ENCODE measurements around the gene GTSE1.

The GTSE1 gene

GRCh38 chr22:46330426-46330825 lies 33.8 kb downstream of the GTSE1 start:
- Histone ChIP-seq H3K14ac (ENCODE audit: low read length in 2 of 2) (no peak overlapping the region), H3K4ac (ENCODE audit: low read depth in 1 of 2, low read length in 2 of 2) (no peak overlapping the region), H3K9ac (ENCODE audit: low read length) (no peak overlapping the region), H2BK5ac (ENCODE audit: low read depth, low read length, poor library complexity, severe bottlenecking) (no peak overlapping the region), H2BK15ac (ENCODE audit: low read depth, poor library complexity, severe bottlenecking) (no peak overlapping the region), H3K79me1 (replicated peaks; ENCODE audit: low read length, poor library complexity, severe bottlenecking) (peaks cover 14% of the 10 kb centered on the region), H4K8ac (ENCODE audit: low read length) (no peak overlapping the region), H2AFZ (ENCODE audit: low read depth, low read length) (no peak overlapping the region), H2BK120ac (ENCODE audit: low read depth, low read length) (no peak overlapping the region), H4K91ac (ENCODE audit: low read length) (no peak overlapping the region), H3K23ac (ENCODE audit: low read length in 2 of 2) (no peak overlapping the region), H3K27me3 (ENCODE audit: control insufficient read depth in 1 of 2, insufficient read depth in 1 of 2, low read length in 2 of 2) (no peaks in the 10 kb centered on the region), H3K9me3 (ENCODE audit: control insufficient read depth, low read length) (no peaks in the 10 kb centered on the region), H3K27ac (ENCODE audit: low read length, poor library complexity, severe bottlenecking) (no peak overlapping the region), H2AK5ac (ENCODE audit: low read length, severe bottlenecking) (no peak overlapping the region), H3K4me3 (ENCODE audit: insufficient read depth in 1 of 2, low read depth in 1 of 2, low read length in 2 of 2) (no peak overlapping the region), H3K36me3 (ENCODE audit: control insufficient read depth in 1 of 2, insufficient read depth in 2 of 2, low read depth in 1 of 2, low read length in 2 of 2) (peaks cover 3 to 48% of the 10 kb centered on the region in 2 experiments), H3K18ac (ENCODE audit: low read depth in 1 of 2, low read length in 2 of 2) (no peak overlapping the region), H3K4me2 (ENCODE audit: low read length, poor library complexity, severe bottlenecking) (no peak overlapping the region), H3K4me1 (ENCODE audit: control insufficient read depth, insufficient read depth, low read depth, low read length) (peaks cover 3% of the 10 kb centered on the region), H2BK12ac (ENCODE audit: low read length in 2 of 2) (no peak overlapping the region)
- DNase-seq, result no peak
- 100% methylated on average over 4 of the region's 4 CpGs for WGBS

- 97% methylated on average over 23 of the region's 23 CpGs for WGBS
These were observed 34.8 kb downstream of the GTSE1 start for GRCh38 chr22:46331496-46331895.

GRCh38 chr22:46335201-46336118 lies 38.8 kb downstream of the GTSE1 start, which contains the start of gene TRMU:
TRMU (plus strand) TSS chr22:46335714; CDS start chr22:46335765, 51 bp downstream.
- Histone ChIP-seq H3K14ac (ENCODE audit: low read length in 2 of 2) (peak within 1 kb of the TSS; percentile 87 to 92), H3K18ac (ENCODE audit: low read depth in 1 of 2, low read length in 2 of 2) (peak within 1 kb of the TSS; percentile 90 to 92), H4K8ac (ENCODE audit: low read length) (peak within 1 kb of the TSS; percentile 97), H2AFZ (ENCODE audit: low read depth, low read length) (peak within 1 kb of the TSS; percentile 91), H3K27me3 (ENCODE audit: control insufficient read depth in 1 of 2, insufficient read depth in 1 of 2, low read length in 2 of 2) (no peaks in the 10 kb centered on the region), H3K4me3 (ENCODE audit: insufficient read depth in 1 of 2, low read depth in 1 of 2, low read length in 2 of 2) (peak within 1 kb of the TSS; percentile 92 to 96), H2BK15ac (ENCODE audit: low read depth, poor library complexity, severe bottlenecking) (peak within 1 kb of the TSS; percentile 52), H3K4me1 (ENCODE audit: control insufficient read depth, insufficient read depth, low read depth, low read length) (peaks cover 6% of the 10 kb centered on the region), H3K9ac (ENCODE audit: low read length) (peak within 1 kb of the TSS; percentile 94), H2BK120ac (ENCODE audit: low read depth, low read length) (peak within 1 kb of the TSS; percentile 62), H3K23ac (ENCODE audit: low read length in 2 of 2) (no peak within 1 kb of the TSS), H3K79me1 (replicated peaks; ENCODE audit: low read length, poor library complexity, severe bottlenecking) (peaks cover 27% of the 10 kb centered on the region), H2BK5ac (ENCODE audit: low read depth, low read length, poor library complexity, severe bottlenecking) (peak within 1 kb of the TSS; percentile 92), H3K36me3 (ENCODE audit: control insufficient read depth in 1 of 2, insufficient read depth in 2 of 2, low read depth in 1 of 2, low read length in 2 of 2) (peaks cover 29 to 35% of the 10 kb centered on the region in 2 experiments), H3K4ac (ENCODE audit: low read depth in 1 of 2, low read length in 2 of 2) (peak within 1 kb of the TSS; percentile 66 to 81), H3K27ac (ENCODE audit: low read length, poor library complexity, severe bottlenecking) (peak within 1 kb of the TSS; percentile 55), H3K4me2 (ENCODE audit: low read length, poor library complexity, severe bottlenecking) (peak within 1 kb of the TSS; percentile 85), H2AK5ac (ENCODE audit: low read length, severe bottlenecking) (no peak within 1 kb of the TSS), H3K9me3 (ENCODE audit: control insufficient read depth, low read length) (no peaks in the 10 kb centered on the region), H2BK12ac (ENCODE audit: low read length in 2 of 2) (no peak within 1 kb of the TSS), H4K91ac (ENCODE audit: low read length) (peak within 1 kb of the TSS; percentile 85)
- under 1% methylated on average over 60 of the region's 93 CpGs for WGBS
- peak; percentile 88 for DNase-seq

More at GRCh38 chr22:46331496-46331895, 34.8 kb downstream of the GTSE1 start:
- H3K4ac ChIP-seq (ENCODE audit: low read depth in 1 of 2, low read length in 2 of 2), result no peak overlapping the region
- no peak overlapping the region for H2BK12ac ChIP-seq (ENCODE audit: low read length in 2 of 2)
- H2BK15ac ChIP-seq (ENCODE audit: low read depth, poor library complexity, severe bottlenecking), result no peak overlapping the region
- H2AFZ ChIP-seq (ENCODE audit: low read depth, low read length), result no peak overlapping the region
- H3K36me3 ChIP-seq (ENCODE audit: control insufficient read depth in 1 of 2, insufficient read depth in 2 of 2, low read depth in 1 of 2, low read length in 2 of 2), result peaks cover 0 to 37% of the 10 kb centered on the region in 2 experiments
- no peaks in the 10 kb centered on the region for H3K27me3 ChIP-seq (ENCODE audit: control insufficient read depth in 1 of 2, insufficient read depth in 1 of 2, low read length in 2 of 2)
- peaks cover 3% of the 10 kb centered on the region for H3K4me1 ChIP-seq (ENCODE audit: control insufficient read depth, insufficient read depth, low read depth, low read length)
- no peak overlapping the region for H3K9ac ChIP-seq (ENCODE audit: low read length)
- H4K8ac ChIP-seq (ENCODE audit: low read length), result no peak overlapping the region
- no peak for DNase-seq
- H3K9me3 ChIP-seq (ENCODE audit: control insufficient read depth, low read length), result no peaks in the 10 kb centered on the region
- H2BK5ac ChIP-seq (ENCODE audit: low read depth, low read length, poor library complexity, severe bottlenecking), result no peak overlapping the region
- H3K79me1 ChIP-seq (replicated peaks; ENCODE audit: low read length, poor library complexity, severe bottlenecking), result peaks cover 9% of the 10 kb centered on the region
- no peak overlapping the region for H3K23ac ChIP-seq (ENCODE audit: low read length in 2 of 2)
- H3K27ac ChIP-seq (ENCODE audit: low read length, poor library complexity, severe bottlenecking), result no peak overlapping the region
- no peak overlapping the region for H3K14ac ChIP-seq (ENCODE audit: low read length in 2 of 2)
- H2BK120ac ChIP-seq (ENCODE audit: low read depth, low read length), result no peak overlapping the region
- no peak overlapping the region for H2AK5ac ChIP-seq (ENCODE audit: low read length, severe bottlenecking)
- no peak overlapping the region for H3K4me2 ChIP-seq (ENCODE audit: low read length, poor library complexity, severe bottlenecking)
- H3K18ac ChIP-seq (ENCODE audit: low read depth in 1 of 2, low read length in 2 of 2), result no peak overlapping the region
- no peak overlapping the region for H4K91ac ChIP-seq (ENCODE audit: low read length)
- H3K4me3 ChIP-seq (ENCODE audit: insufficient read depth in 1 of 2, low read depth in 1 of 2, low read length in 2 of 2), result no peak overlapping the region
